ENCODE results near the gene NIPA2. TPM values are rescaled to one million over a fixed set of nuclear protein-coding genes. Genes with fewer than 3 reads are reported as not detected.

The NIPA2 gene
- total and polyA plus RNA-seq, 2 of the 8 experiments (the other 6 are each of a cell fraction or from before 2014, with no cell fraction given), result 38.5 to 81.7 TPM

DNA sequence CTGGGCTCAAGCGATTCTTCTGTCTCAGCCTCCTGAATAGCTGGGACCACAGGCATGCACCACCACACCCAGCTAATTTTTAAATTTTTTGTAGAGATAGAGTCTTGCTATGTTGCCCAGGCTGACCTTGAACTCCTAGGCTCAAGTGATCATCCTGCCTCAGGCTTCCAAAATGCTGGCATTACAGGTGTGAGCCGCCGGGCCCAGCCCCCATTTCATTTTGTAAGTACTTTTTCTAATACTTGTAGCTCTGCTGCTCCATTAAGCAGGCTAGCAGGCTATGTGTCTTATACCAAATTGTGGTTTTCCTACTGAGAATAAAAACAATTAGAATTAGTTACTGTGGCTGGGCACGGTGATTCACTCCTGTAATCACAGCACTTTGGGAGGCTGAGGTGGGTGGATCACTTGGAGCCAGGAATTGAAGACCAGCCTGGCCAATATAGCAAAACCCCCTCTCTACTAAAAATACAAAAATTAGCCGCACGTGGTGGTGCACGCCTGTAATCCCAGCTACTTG is 29.6 kb upstream of the NIPA2 start (continued):
- no peak for TF ChIP-seq HDAC2 (IDR thresholded peaks at IDR 0.05; ENCODE audit: borderline replicate concordance in 1 of 2, low read depth in 2 of 2, low read length in 2 of 2)
- no peak for TF ChIP-seq SIX5 (IDR thresholded peaks at IDR 0.05; ENCODE audit: low read depth, low read length)

Data from H1 (cell line).